Activated CD4-positive, alpha-beta T cell treated with anti-CD3 and anti-CD28 coated beads for 4 hours (primary cell): ENCODE data around the gene SNAPIN.
A peak's percentile ranks its signal among the peaks of the same experiment; 100 is the strongest.

Source experiments
- DNase-seq, 2 donors: peaks; one replicate each; pipeline ENCODE4 v3.0.0-alpha.2; 2020

SNAPIN gene

GRCh38 chr1:153679337-153680119, 21.0 kb downstream of the SNAPIN start:
- peak in 1 of 2 donors; percentile 18 for DNase-seq

- DNase-seq = no peak
These were observed 21.6 kb downstream of the SNAPIN start for GRCh38 chr1:153680120-153680403.

- DNase-seq = no peak
These were observed 24.2 kb downstream of the SNAPIN start for GRCh38 chr1:153682730-153683129.

- no peak for DNase-seq
These were observed 25.4 kb downstream of the SNAPIN start for GRCh38 chr1:153683854-153684253.

- DNase-seq = no peak
These were observed 26.4 kb downstream of the SNAPIN start for GRCh38 chr1:153684892-153685291.

GRCh38 chr1:153685544-153686340, 27.2 kb downstream of the SNAPIN start:
- no peak for DNase-seq

DNA sequence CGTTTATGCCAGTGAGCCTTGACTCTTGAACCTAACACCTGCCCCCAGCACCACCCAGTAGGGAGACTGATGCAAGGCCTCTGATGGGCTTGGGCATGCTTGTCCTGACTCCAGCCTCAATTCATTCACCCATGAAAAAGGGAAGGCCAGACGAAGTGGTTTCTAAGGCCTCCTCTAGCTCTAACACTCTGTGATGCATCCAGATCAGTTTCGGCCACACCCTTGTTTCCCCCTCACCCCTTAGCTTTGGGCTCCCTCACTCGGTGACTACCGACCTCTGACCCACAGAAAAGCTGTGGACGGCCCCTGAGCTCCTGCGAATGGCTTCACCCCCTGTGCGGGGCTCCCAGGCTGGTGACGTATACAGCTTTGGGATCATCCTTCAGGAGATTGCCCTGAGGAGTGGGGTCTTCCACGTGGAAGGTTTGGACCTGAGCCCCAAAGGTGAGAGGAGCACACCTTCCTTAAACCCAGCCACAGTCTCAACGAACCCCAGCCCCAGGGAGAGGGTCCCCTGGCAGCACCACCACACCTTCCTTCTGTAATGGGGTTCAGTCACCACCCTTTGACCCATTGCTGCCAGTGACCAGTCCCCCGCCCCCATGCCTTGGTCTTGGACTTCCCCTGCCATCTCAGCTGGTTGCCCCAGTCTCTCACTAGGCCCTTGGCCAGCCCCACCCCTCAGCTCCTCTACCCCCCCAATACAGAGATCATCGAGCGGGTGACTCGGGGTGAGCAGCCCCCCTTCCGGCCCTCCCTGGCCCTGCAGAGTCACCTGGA, 29.0 kb downstream of the SNAPIN start:
- no peak for DNase-seq

GRCh38 chr1:153688276-153688675, 29.8 kb downstream of the SNAPIN start:
- DNase-seq = no peak

DNA sequence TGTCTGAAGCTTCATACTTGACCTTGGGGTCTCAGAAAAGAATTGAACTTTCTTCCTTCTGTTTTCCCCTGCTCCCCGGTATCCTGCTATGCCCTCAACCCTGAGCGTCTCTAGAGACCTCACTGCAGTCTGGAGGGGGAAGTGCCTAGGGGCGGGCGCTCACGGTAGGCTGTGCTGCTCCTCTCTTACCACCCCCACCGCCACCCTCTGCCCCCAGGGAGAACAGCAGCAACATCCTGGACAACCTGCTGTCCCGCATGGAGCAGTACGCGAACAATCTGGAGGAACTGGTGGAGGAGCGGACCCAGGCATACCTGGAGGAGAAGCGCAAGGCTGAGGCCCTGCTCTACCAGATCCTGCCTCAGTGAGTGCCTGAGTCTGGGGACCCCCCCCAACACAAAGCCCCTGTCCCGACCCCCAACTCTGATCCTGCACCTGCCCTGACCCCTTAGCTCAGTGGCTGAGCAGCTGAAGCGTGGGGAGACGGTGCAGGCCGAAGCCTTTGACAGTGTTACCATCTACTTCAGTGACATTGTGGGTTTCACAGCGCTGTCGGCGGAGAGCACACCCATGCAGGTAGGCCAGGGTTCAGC, 30.3 kb downstream of the SNAPIN start:
- no peak for DNase-seq

- DNase-seq = no peak
These were observed 35.0 kb downstream of the SNAPIN start for GRCh38 chr1:153693466-153693865.

DNA sequence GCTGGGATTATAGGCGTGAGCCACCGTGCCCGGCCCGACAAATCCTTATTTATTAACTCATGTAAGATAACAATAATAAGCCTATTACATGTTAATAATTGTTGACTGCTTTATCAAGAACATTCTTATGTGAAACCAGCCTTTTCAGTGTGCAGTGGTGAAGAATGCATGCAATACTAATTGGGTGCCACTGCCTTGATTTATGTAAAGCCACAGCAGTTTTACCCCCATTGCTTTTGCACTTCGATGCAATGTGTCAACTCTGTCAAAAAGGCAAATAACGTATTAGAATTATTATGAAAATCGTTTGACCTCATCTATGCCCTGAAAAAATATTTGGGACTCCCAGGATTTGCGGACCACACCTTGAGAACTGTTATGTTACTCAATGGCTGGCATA, 38.2 kb downstream of the SNAPIN start:
- DNase-seq = no peak

- no peak for DNase-seq
These were observed 38.9 kb downstream of the SNAPIN start for GRCh38 chr1:153697191-153698019.

DNA sequence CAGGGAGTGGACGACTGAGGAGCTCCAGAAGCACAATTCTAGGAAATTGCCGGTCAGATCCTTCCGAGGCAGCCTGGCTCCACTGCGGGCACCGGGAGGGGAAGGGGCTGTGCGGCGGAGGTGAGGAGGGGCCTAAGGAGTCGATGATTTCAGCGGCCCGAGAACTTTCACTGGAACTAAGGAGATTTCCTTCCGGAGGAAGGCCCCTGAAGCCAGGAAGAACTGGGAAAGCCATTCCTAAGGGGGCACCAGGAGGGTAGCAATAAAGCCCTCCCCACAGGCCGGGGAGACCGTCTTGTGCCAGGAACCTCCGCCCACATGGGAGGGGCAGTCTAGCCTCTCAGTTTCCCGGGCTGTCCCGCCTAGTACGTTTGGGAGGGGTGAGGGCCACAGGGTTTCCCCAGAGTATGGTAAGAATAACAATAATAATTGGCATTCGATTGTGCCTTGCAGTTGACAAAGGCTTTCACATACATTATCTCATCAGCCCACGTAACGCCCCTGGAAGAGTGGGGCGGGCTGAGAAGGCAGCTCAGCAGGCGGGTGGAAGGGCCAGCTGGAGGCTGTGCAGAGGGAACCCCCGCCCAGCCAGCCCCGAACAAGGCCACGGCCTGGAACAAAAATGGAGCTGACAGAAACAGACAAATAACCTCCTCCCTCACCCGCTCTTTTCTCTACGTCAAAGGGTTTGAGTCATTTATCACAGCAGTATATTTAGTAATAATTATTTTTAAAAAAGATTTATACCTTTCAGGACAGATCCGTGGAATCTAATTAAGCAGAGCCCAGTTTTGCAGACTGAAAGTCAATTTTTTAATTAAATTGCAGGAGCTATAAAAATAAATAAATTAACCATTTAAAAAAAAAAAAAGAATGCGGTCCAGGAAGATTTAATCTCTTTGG, 39.8 kb downstream of the SNAPIN start:
- DNase-seq = no peak

GRCh38 chr1:153698923-153699714, 40.6 kb downstream of the SNAPIN start:
- DNase-seq = no peak

DNA sequence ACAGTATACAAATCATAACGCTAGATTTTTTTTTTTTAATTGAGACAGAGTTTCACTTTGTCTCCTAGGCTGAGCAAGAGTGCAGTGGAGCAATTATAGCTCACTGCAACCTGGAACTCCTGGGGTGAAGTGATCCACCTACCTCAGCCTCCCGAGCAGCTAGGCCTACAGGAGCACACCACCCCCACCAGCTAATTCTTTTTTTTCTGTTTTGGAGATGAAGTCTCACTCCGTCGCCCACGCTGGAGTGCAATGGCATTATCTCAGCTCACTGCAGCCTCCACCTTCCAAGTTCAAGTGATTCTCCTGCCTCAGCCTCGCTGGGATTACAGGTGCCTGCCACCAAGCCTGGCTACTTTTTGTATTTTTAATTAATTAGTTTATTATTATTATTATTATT, 41.3 kb downstream of the SNAPIN start:
- no peak for DNase-seq

GRCh38 chr1:153705484-153705883, 47.0 kb downstream of the SNAPIN start:
- no peak for DNase-seq

DNA sequence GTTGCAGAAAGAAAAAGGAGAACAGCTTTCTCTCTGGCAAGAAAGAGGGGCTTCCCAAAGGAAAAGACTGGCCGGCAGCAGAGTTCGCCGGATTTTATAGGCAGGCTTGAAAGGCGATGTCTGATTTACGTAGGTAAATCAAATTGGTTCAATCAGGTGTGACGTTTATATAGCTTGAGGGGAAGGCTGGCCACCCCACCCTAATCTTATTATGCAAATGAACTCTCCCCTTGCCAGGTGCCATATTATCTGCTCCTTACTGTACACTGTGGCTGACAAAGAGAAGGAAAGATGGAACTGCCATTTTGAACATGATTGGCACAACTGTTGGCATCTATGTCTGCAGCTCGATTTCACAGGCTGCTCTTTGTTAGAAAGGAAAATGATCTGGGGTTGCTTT, 52.5 kb downstream of the SNAPIN start:
- no peak for DNase-seq
